ENCODE data around the gene CAB39.
"Not testable (repeated sequence)": the region's sequence is repeated elsewhere in the genome, so short reads cannot be mapped to it uniquely, and the experiment has no call there.

The CAB39 gene

GRCh38 chr2:230717600-230717999 is 5.0 kb downstream of the CAB39 start:
- no peak for DNase-seq (ENCODE audit: low read depth)
- no peak overlapping the region for H3K4me3 ChIP-seq (ENCODE audit: control insufficient read depth, low read depth, low read length)
- no peak for TF ChIP-seq CTCF (IDR thresholded peaks at IDR 0.05; ENCODE audit: control insufficient read depth, insufficient read depth, low read depth, low read length, missing control alignments)

GRCh38 chr2:230719340-230719739 is 6.7 kb downstream of the CAB39 start:
- no peak overlapping the region for H3K4me3 ChIP-seq (ENCODE audit: control insufficient read depth, low read depth, low read length)
- TF ChIP-seq CTCF (IDR thresholded peaks at IDR 0.05; ENCODE audit: control insufficient read depth, insufficient read depth, low read depth, low read length, missing control alignments): no peak
- no peak for DNase-seq (ENCODE audit: low read depth)

GRCh38 chr2:230721712-230722111 is 9.1 kb downstream of the CAB39 start:
- DNase-seq (ENCODE audit: low read depth): no peak
- TF ChIP-seq CTCF (IDR thresholded peaks at IDR 0.05; ENCODE audit: control insufficient read depth, insufficient read depth, low read depth, low read length, missing control alignments): no peak
- no peak overlapping the region for H3K4me3 ChIP-seq (ENCODE audit: control insufficient read depth, low read depth, low read length)

- no peak for TF ChIP-seq CTCF (IDR thresholded peaks at IDR 0.05; ENCODE audit: control insufficient read depth, insufficient read depth, low read depth, low read length, missing control alignments)
- no peak overlapping the region for H3K4me3 ChIP-seq (ENCODE audit: control insufficient read depth, low read depth, low read length)
- no peak for DNase-seq (ENCODE audit: low read depth)
These were observed 9.7 kb downstream of the CAB39 start for GRCh38 chr2:230722207-230722885.

GRCh38 chr2:230723363-230723762 is 10.7 kb downstream of the CAB39 start:
- DNase-seq (ENCODE audit: low read depth): no peak
- H3K4me3 ChIP-seq (ENCODE audit: control insufficient read depth, low read depth, low read length): no peak overlapping the region
- no peak for TF ChIP-seq CTCF (IDR thresholded peaks at IDR 0.05; ENCODE audit: control insufficient read depth, insufficient read depth, low read depth, low read length, missing control alignments)

- H3K4me3 ChIP-seq (ENCODE audit: control insufficient read depth, low read depth, low read length); DNase-seq (ENCODE audit: low read depth): not testable (repeated sequence)
These were observed 12.3 kb downstream of the CAB39 start for GRCh38 chr2:230724957-230725356.

- no peak for DNase-seq (ENCODE audit: low read depth)
- H3K4me3 ChIP-seq (ENCODE audit: control insufficient read depth, low read depth, low read length): no peak overlapping the region
- TF ChIP-seq CTCF (IDR thresholded peaks at IDR 0.05; ENCODE audit: control insufficient read depth, insufficient read depth, low read depth, low read length, missing control alignments): no peak
These were observed 18.9 kb downstream of the CAB39 start for GRCh38 chr2:230731512-230731911.
